Hepatocyte (in vitro differentiated cells): Measurements from ENCODE around the gene SDF2L1.

ENCODE experiments used
- EZH2 ChIP-seq: fragments of 200-600 bp; sonication (generic); IDR thresholded peaks from 2 replicates; pipeline ENCODE4 v1.6.1; 2016; ENCODE audit warnings: antibody characterized with exemption, mild to moderate bottlenecking, borderline replicate concordance
- EZH2phosphoT487 ChIP-seq: fragments of 200-600 bp; sonication (generic); IDR thresholded peaks from one replicate; pipeline ENCODE4 v1.6.1; 2018; ENCODE audit warnings: antibody characterized with exemption, mild to moderate bottlenecking, low read depth, moderate library complexity; ENCODE audit not compliant: unreplicated experiment, severe bottlenecking
- TF ChIP-seq, protein P1 (sequence below): fragments of 200-600 bp; sonication (generic); IDR thresholded peaks from 2 replicates; pipeline ENCODE4 v1.5.1; 2016; ENCODE audit warnings: antibody characterized with exemption, mild to moderate bottlenecking; ENCODE audit not compliant: poor library complexity

DNA sequence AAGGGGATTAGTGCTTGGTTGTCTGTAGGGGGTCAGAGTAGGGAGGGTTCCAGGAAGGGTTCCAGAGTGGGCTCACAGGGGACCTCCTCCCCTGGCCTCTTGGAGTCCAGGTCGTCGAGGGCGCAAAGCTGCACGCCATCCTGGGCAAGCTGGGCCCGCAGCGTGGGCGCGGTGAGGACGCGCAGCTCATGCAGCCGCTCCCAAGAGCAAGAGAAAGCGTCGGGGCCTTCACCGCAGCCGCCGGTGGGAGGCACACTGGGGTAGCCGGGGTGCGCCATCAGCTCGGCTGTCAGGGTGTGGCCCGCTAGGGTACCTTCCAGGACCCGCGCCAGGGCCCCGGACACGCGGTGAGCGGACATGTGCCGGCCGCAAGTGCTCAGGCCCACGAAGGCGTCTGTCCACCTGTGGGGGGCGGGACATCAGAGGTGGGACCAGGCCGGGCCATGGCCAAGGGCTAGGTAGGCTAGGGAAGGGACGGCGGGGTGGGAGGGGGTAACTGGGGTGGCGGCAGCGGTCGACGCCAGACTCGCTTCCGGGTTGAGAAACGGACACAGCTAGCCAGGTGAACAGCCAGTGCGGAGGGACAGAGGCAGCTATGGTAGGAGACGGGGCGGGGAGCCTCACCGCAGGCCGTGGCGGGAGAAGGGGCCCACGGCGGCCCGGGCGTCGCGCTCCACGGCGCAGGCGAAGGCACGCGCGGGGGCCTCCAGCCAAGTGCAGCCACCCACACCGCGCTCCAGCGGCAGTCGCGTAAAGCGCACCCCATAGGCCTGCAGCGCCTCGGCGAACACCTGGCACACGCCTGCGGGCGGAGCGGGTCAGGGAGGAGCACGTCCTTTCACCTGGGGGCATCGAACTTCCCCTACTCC, 13.5 kb upstream of the SDF2L1 start:
- TF ChIP-seq, protein P1, sequence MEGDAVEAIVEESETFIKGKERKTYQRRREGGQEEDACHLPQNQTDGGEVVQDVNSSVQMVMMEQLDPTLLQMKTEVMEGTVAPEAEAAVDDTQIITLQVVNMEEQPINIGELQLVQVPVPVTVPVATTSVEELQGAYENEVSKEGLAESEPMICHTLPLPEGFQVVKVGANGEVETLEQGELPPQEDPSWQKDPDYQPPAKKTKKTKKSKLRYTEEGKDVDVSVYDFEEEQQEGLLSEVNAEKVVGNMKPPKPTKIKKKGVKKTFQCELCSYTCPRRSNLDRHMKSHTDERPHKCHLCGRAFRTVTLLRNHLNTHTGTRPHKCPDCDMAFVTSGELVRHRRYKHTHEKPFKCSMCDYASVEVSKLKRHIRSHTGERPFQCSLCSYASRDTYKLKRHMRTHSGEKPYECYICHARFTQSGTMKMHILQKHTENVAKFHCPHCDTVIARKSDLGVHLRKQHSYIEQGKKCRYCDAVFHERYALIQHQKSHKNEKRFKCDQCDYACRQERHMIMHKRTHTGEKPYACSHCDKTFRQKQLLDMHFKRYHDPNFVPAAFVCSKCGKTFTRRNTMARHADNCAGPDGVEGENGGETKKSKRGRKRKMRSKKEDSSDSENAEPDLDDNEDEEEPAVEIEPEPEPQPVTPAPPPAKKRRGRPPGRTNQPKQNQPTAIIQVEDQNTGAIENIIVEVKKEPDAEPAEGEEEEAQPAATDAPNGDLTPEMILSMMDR = no peak
- no peak for TF ChIP-seq EZH2phosphoT487
- no peak for TF ChIP-seq EZH2
